Measurements from ENCODE around the gene UBL3. TPM values are rescaled to one million over a fixed set of nuclear protein-coding genes. Genes with fewer than 3 reads are reported as not detected.
A peak's percentile ranks its signal among the peaks of the same experiment; 100 is the strongest.

UBL3 gene
- polyA plus RNA-seq, 4 donors, result 20.6 to 46.7 (median 42.1) TPM

- H3K36me3 ChIP-seq (ENCODE audit: control insufficient read depth in 3 of 3, insufficient read depth in 2 of 3, low read depth in 1 of 3, low read length in 3 of 3), result no peaks in the 10 kb centered on the region
- H3K27me3 ChIP-seq (ENCODE audit: control insufficient read depth in 3 of 3, insufficient read depth in 3 of 3, low read length in 3 of 3), result no peaks in the 10 kb centered on the region
- no peaks in the 10 kb centered on the region for H3K4me1 ChIP-seq (ENCODE audit: control insufficient read depth in 3 of 3, insufficient read depth in 2 of 3, low read depth in 1 of 3, low read length in 2 of 3)
- peak in 1 of 2 donors; percentile 26 for DNase-seq
- no peaks in the 10 kb centered on the region for H3K9me3 ChIP-seq (ENCODE audit: control insufficient read depth in 2 of 2, insufficient read depth in 1 of 2, low read depth in 1 of 2, low read length in 1 of 2)
- WGBS, 3 donors, result 46 to 59% (median 50%) methylated on average over 9 of the region's 9 CpGs
- H3K4me3 ChIP-seq (ENCODE audit: low read depth in 1 of 3, low read length in 3 of 3), result no peak overlapping the region
- FAIRE-seq, result no peak
- peak overlapping the region in 2 of 3 donors; percentile 8 to 59 for H3K27ac ChIP-seq (ENCODE audit: low read depth in 1 of 3, low read length in 2 of 3)
Observed at GRCh38 chr13:29758531-29759114, 91.8 kb downstream of the UBL3 start.

- 75 to 95% (median 92%) methylated on average over 2 of the region's 2 CpGs for WGBS, 3 donors
- Histone ChIP-seq H3K27ac (ENCODE audit: low read depth in 1 of 3, low read length in 2 of 3) (no peak overlapping the region), H3K27me3 (ENCODE audit: control insufficient read depth in 3 of 3, insufficient read depth in 3 of 3, low read length in 3 of 3) (no peaks in the 10 kb centered on the region), H3K9me3 (ENCODE audit: control insufficient read depth in 2 of 2, insufficient read depth in 1 of 2, low read depth in 1 of 2, low read length in 1 of 2) (no peaks in the 10 kb centered on the region), H3K4me3 (ENCODE audit: low read depth in 1 of 3, low read length in 3 of 3) (no peak overlapping the region), H3K4me1 (ENCODE audit: control insufficient read depth in 3 of 3, insufficient read depth in 2 of 3, low read depth in 1 of 3, low read length in 2 of 3) (no peaks in the 10 kb centered on the region), H3K36me3 (ENCODE audit: control insufficient read depth in 3 of 3, insufficient read depth in 2 of 3, low read depth in 1 of 3, low read length in 3 of 3) (no peaks in the 10 kb centered on the region)
- DNase-seq, result no peak
- no peak for FAIRE-seq
Observed at GRCh38 chr13:29756506-29756905, 93.9 kb downstream of the UBL3 start.

GRCh38 chr13:29754473-29754806 lies 96.0 kb downstream of the UBL3 start:
- no peak for DNase-seq
- Histone ChIP-seq H3K27me3 (ENCODE audit: control insufficient read depth in 3 of 3, insufficient read depth in 3 of 3, low read length in 3 of 3) (no peaks in the 10 kb centered on the region), H3K4me3 (ENCODE audit: low read depth in 1 of 3, low read length in 3 of 3) (no peak overlapping the region), H3K4me1 (ENCODE audit: control insufficient read depth in 3 of 3, insufficient read depth in 2 of 3, low read depth in 1 of 3, low read length in 2 of 3) (no peaks in the 10 kb centered on the region), H3K36me3 (ENCODE audit: control insufficient read depth in 3 of 3, insufficient read depth in 2 of 3, low read depth in 1 of 3, low read length in 3 of 3) (no peaks in the 10 kb centered on the region), H3K27ac (ENCODE audit: low read depth in 1 of 3, low read length in 2 of 3) (no peak overlapping the region), H3K9me3 (ENCODE audit: control insufficient read depth in 2 of 2, insufficient read depth in 1 of 2, low read depth in 1 of 2, low read length in 1 of 2) (no peaks in the 10 kb centered on the region)
- WGBS, 3 donors, result 85 to 93% (median 90%) methylated on average over 4 of the region's 4 CpGs
- FAIRE-seq, result no peak

GRCh38 chr13:29753618-29754472 lies 96.6 kb downstream of the UBL3 start:
- Histone ChIP-seq H3K36me3 (ENCODE audit: control insufficient read depth in 3 of 3, insufficient read depth in 2 of 3, low read depth in 1 of 3, low read length in 3 of 3) (no peaks in the 10 kb centered on the region), H3K27me3 (ENCODE audit: control insufficient read depth in 3 of 3, insufficient read depth in 3 of 3, low read length in 3 of 3) (no peaks in the 10 kb centered on the region), H3K9me3 (ENCODE audit: control insufficient read depth in 2 of 2, insufficient read depth in 1 of 2, low read depth in 1 of 2, low read length in 1 of 2) (no peaks in the 10 kb centered on the region), H3K4me1 (ENCODE audit: control insufficient read depth in 3 of 3, insufficient read depth in 2 of 3, low read depth in 1 of 3, low read length in 2 of 3) (no peaks in the 10 kb centered on the region), H3K27ac (ENCODE audit: low read depth in 1 of 3, low read length in 2 of 3) (no peak overlapping the region), H3K4me3 (ENCODE audit: low read depth in 1 of 3, low read length in 3 of 3) (no peak overlapping the region)
- FAIRE-seq, result no peak
- WGBS, 3 donors, result 74 to 75% (median 74%) methylated on average over 10 of the region's 10 CpGs
- no peak for DNase-seq

- Histone ChIP-seq H3K27me3 (ENCODE audit: control insufficient read depth in 3 of 3, insufficient read depth in 3 of 3, low read length in 3 of 3) (no peaks in the 10 kb centered on the region), H3K4me3 (ENCODE audit: low read depth in 1 of 3, low read length in 3 of 3) (no peak overlapping the region), H3K27ac (ENCODE audit: low read depth in 1 of 3, low read length in 2 of 3) (no peak overlapping the region), H3K36me3 (ENCODE audit: control insufficient read depth in 3 of 3, insufficient read depth in 2 of 3, low read depth in 1 of 3, low read length in 3 of 3) (no peaks in the 10 kb centered on the region), H3K9me3 (ENCODE audit: control insufficient read depth in 2 of 2, insufficient read depth in 1 of 2, low read depth in 1 of 2, low read length in 1 of 2) (no peaks in the 10 kb centered on the region), H3K4me1 (ENCODE audit: control insufficient read depth in 3 of 3, insufficient read depth in 2 of 3, low read depth in 1 of 3, low read length in 2 of 3) (no peaks in the 10 kb centered on the region)
- no peak for FAIRE-seq
- WGBS, 3 donors, result 78 to 85% (median 80%) methylated on average over 4 of the region's 4 CpGs
- no peak for DNase-seq
Observed at GRCh38 chr13:29752175-29752574, 98.2 kb downstream of the UBL3 start.

GRCh38 chr13:29750183-29750530 lies 100.3 kb downstream of the UBL3 start:
- 72 to 86% (median 86%) methylated on average over 5 of the region's 5 CpGs for WGBS, 3 donors
- Histone ChIP-seq H3K36me3 (ENCODE audit: control insufficient read depth in 3 of 3, insufficient read depth in 2 of 3, low read depth in 1 of 3, low read length in 3 of 3) (no peaks in the 10 kb centered on the region), H3K9me3 (ENCODE audit: control insufficient read depth in 2 of 2, insufficient read depth in 1 of 2, low read depth in 1 of 2, low read length in 1 of 2) (no peaks in the 10 kb centered on the region), H3K4me3 (ENCODE audit: low read depth in 1 of 3, low read length in 3 of 3) (no peak overlapping the region), H3K4me1 (ENCODE audit: control insufficient read depth in 3 of 3, insufficient read depth in 2 of 3, low read depth in 1 of 3, low read length in 2 of 3) (peaks cover 0 to 5% (median 0%) of the 10 kb centered on the region in 3 donors), H3K27ac (ENCODE audit: low read depth in 1 of 3, low read length in 2 of 3) (no peak overlapping the region), H3K27me3 (ENCODE audit: control insufficient read depth in 3 of 3, insufficient read depth in 3 of 3, low read length in 3 of 3) (no peaks in the 10 kb centered on the region)
- FAIRE-seq, result no peak
- DNase-seq, result no peak

GRCh38 chr13:29749401-29750182 lies 100.8 kb downstream of the UBL3 start:
- no peaks in the 10 kb centered on the region for H3K36me3 ChIP-seq (ENCODE audit: control insufficient read depth in 3 of 3, insufficient read depth in 2 of 3, low read depth in 1 of 3, low read length in 3 of 3)
- DNase-seq (no peak), FAIRE-seq (no peak)
- WGBS, 3 donors, result 73 to 85% (median 77%) methylated on average over 6 of the region's 6 CpGs
- H3K4me3 ChIP-seq (ENCODE audit: low read depth in 1 of 3, low read length in 3 of 3), result no peak overlapping the region
- no peak overlapping the region for H3K27ac ChIP-seq (ENCODE audit: low read depth in 1 of 3, low read length in 2 of 3)
- no peaks in the 10 kb centered on the region for H3K9me3 ChIP-seq (ENCODE audit: control insufficient read depth in 2 of 2, insufficient read depth in 1 of 2, low read depth in 1 of 2, low read length in 1 of 2)
- H3K4me1 ChIP-seq (ENCODE audit: control insufficient read depth in 3 of 3, insufficient read depth in 2 of 3, low read depth in 1 of 3, low read length in 2 of 3), result peaks cover 0 to 5% (median 0%) of the 10 kb centered on the region in 3 donors
- no peaks in the 10 kb centered on the region for H3K27me3 ChIP-seq (ENCODE audit: control insufficient read depth in 3 of 3, insufficient read depth in 3 of 3, low read length in 3 of 3)

GRCh38 chr13:29748097-29748496 lies 102.3 kb downstream of the UBL3 start:
- DNase-seq, result peak in 1 of 2 donors; percentile 35
- peaks cover 0 to 5% (median 0%) of the 10 kb centered on the region in 3 donors for H3K4me1 ChIP-seq (ENCODE audit: control insufficient read depth in 3 of 3, insufficient read depth in 2 of 3, low read depth in 1 of 3, low read length in 2 of 3)
- whole genome bisulfite sequencing, 3 donors, result 41 to 66% (median 51%) methylated on average over 3 of the region's 3 CpGs
- no peaks in the 10 kb centered on the region for H3K36me3 ChIP-seq (ENCODE audit: control insufficient read depth in 3 of 3, insufficient read depth in 2 of 3, low read depth in 1 of 3, low read length in 3 of 3)
- H3K4me3 ChIP-seq (ENCODE audit: low read depth in 1 of 3, low read length in 3 of 3), result no peak overlapping the region
- FAIRE-seq, result no peak
- no peak overlapping the region for H3K27ac ChIP-seq (ENCODE audit: low read depth in 1 of 3, low read length in 2 of 3)
- no peaks in the 10 kb centered on the region for H3K9me3 ChIP-seq (ENCODE audit: control insufficient read depth in 2 of 2, insufficient read depth in 1 of 2, low read depth in 1 of 2, low read length in 1 of 2)
- no peaks in the 10 kb centered on the region for H3K27me3 ChIP-seq (ENCODE audit: control insufficient read depth in 3 of 3, insufficient read depth in 3 of 3, low read length in 3 of 3)

Data from small intestine (tissue), 7 donors.